ENCODE data around the gene ZNF556.
"Not testable (repeated sequence)": the region's sequence is repeated elsewhere in the genome, so short reads cannot be mapped to it uniquely, and the experiment has no call there.

The ZNF556 gene

DNA sequence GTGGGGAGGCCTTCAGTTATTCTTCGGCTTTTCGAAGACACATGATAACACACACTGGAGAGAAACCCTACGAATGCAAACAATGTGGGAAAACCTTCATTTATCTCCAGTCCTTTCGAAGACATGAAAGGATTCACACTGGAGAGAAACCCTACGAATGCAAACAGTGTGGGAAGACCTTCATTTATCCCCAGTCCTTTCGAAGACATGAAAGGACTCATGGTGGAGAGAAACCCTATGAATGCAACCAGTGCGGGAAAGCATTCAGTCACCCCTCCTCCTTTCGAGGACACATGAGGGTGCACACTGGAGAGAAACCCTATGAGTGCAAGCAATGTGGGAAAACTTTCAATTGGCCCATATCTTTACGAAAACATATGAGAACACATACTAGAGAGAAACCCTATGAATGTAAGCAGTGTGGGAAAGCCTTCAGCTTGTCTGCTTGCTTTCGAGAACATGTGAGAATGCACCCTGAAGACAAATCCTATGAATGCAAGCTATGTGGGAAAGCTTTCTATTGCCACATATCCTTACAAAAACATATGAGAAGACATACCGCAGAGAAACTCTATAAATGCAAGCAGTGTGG lies 14.0 kb upstream of the ZNF556 start:
- DNase-seq: no peak
- ATAC-seq: no peak

DNA sequence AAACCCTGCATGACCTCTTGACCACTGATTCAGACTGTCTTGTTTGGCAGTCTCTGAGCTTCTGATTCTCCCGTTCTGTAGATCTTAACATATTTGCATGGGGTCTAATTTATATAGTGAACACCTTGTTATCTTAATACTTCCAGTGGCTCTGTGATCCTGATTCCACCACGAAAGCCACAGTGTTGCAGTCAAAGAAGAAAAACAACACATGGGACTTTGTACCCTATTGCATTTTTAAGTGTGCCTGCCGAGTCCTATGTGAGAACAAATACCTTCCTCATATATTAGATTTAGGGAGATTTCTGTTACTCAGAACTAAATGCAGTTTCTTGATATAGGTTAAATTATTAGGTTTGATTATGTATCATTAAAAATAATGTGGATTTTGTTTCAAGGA lies 12.3 kb upstream of the ZNF556 start:
- ATAC-seq (no peak), DNase-seq (no peak)

DNA sequence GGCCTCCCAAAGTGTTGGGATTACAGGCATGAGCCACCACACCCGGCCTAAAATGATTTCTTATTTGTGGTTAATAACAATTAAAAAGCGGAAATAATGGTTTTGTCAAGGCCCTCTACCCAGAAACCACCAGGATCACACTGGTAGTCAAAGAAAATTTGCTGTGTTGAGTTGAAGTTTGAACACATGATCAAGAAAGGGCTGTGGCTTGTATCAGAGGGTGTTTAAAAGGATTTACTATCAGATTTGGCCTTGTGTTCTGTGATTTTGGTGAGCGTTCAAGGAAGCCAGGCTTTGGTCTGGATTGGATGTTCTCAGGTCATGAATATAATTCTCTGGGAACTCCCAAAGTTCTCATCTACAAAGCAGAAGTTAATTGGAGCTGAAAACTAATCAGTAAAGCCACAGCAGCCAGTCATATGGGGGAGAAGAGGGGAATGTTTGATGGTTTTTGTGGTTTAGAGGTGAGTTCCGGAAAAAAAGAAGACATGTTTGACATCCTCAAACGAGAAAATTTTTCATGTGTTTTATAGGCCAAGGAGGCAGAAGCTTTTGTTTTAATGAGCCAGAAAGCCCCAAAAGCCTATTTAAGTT lies 10.6 kb upstream of the ZNF556 start:
- ATAC-seq: no peak

DNA sequence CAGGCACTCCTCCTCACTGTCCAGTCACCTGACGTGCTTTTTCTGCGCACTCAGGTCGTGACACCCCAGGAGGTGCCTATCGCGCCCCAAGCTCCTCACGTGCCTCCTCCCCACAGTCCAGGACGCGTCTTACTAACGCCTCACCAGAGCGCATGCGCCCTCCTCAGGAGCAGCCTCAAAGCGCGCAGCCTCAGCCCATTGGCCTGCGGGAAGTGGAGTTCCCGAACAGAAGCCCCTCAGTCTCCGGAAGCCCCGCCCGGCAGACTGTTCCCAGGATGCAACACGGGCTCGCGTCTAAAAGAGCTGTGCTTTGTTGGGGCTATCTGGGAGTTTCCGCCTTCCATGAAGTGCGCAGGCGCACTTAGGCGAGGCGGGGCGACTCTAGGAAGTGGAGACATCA lies 8.3 kb upstream of the ZNF556 start:
- no peak for DNase-seq
- ATAC-seq: no peak

More for the DNA sequence above, 10.6 kb upstream of the ZNF556 start:
- no peak for DNase-seq

DNA sequence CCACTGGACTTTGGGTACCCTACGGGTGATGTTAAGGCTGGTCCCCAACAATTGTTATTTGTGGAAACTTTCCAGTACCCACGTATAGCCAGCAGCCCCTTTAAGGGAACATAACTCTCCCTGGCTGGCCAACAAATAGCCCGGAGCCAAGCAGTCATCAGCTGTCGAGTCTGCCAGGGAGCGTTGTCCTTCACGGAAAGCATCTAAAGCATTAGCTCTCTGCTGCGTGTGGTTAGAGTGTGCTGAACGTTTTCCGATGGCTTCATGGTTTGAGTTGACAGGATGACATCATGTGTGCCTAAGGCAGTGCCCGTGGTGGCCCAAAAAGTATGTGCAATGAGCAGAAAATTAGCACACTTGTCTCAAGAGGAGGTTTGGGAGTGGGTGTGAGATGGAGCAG lies 3.3 kb upstream of the ZNF556 start:
- DNase-seq (no peak), ATAC-seq (no peak)

DNA sequence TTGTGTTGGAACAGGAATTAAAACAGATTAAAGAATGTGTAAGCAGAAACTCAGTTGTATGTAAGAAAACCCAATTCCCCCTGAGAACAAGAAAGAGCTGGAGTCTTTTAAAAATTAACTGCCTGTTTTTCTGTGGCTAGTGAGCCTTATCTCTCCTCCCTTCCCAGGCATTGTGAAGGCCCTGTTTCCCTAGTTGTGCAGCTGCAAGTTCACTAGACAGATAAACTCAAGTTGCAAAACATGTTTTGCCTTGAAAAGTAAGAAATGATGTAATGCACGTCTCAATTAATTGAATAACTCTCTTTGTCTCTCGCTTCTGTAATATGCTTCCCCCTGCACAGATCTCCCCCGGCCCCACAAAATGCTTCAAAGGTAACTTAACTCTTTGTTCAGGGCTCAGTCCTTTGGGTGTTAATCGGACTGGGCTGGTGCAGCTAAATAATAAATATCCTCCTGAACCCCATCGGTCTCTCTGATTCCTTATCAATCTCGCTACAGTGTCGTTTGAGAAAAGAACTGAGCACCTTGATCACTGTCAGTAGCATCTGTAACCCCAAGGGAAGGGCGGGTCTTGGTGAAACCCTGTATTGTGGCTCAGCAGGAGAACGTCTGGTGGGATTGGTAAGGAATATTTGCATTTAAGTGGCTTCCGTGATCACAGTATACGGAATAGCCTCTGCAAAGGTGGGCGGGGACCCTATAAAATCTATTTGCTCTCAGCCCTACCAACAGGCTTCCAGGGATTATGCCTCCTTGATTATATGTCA lies 1.6 kb upstream of the ZNF556 start:
- no peak for DNase-seq
- ATAC-seq: no peak

DNA sequence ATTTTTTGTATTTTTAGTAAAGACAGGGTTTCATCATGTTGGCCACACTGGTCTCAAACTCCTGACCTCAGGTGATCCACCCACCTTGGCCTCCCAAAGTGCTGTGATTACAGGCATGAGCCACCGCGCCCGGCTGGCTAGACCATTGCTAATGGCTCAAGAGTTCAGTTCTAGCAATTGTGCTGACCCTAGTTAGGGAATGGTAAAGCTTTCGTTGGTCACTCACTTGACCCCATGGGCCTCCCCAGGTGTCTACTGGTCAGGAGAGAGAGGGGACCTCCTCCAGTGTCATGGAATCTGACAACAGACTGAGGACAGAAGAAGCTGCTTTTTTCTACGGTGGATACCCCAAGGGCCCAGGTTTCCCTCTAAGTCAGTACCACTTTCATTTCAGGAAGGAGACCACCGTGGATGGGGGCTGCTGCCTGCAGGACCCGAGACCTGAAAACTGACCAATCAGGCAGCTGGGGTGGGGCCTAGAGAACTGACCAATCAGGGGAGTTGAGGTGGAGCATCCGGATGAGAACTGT lies 575 bp upstream of the ZNF556 start:
- ATAC-seq: no peak
- no peak for DNase-seq

DNA sequence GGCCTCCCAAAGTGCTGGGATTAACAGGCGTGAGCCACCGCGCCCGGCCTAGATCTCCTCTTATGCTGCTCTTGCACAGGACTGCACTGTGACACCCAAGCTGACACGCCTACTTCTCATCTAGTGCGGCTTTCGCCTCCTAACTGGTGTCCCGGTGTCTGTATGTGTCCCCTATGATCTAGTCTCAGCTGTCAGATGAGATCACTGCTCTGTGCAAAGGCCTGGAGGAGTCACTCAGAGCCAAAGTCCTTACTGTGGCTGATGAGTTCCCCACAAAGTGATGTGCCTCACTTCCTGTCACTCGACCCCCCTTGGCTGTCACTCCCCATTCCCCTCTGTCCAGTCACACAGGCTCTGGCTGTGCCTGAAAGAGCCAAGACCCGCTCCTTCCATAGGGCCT lies 2.5 kb downstream of the ZNF556 start:
- DNase-seq: no peak
- peak; percentile 46 for ATAC-seq

DNA sequence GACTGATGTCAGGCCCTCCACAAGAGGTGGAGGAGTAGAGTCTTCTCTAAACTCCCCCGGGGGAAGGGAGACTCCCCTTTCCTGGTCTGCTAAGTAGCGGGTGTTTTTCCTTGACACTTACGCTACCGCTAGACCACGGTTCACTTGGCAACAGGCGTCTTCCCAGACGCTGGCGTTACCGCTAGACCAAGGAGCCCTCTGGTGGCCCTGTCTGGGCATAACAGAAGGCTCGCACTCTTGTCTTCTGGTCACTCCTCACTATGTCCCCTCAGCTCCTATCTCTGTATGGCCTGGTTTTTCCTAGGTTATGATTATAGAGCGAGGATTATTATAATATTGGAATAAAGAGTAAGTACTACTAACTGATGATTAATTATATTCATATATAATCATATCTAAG lies 5.0 kb downstream of the ZNF556 start:
- ATAC-seq: not testable (repeated sequence)

DNA sequence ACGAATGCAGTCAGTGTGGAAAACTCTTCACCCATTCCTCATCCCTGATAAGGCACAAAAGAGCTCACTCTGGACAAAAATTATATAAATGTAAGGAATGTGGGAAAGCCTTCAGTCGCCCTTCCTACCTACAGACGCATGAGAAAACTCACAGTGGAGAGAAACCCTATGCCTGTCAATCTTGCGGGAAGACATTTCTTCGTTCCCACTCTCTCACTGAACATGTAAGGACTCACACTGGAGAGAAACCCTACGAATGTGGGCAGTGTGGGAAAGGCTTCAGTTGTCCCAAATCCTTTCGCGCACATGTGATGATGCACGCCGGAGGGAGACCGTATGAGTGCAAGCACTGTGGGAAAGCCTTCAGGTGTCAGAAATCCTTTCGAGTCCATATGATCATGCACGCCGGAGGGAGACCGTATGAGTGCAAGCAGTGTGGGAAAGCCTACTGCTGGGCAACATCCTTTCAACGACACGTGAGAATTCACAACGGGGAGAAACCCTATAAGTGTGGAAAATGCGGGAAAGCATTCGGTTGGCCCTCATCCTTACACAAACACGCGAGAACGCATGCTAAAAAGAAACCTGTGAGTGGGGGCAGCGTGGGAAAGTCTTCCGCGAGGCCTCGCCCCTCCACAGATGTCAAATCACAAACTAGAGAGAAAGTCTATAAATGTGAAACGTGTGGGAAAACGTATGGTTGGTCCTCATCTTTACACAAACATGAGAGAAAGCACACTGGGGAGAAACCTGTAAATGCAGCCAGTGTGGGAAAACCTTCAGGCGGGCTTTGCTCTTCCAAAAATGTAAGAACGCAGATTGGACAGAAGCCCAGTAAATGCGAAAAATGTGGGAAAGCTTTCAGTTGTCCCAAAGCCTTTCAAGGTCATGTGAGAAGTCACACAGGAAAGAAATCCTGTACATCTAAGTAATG lies 10.5 kb downstream of the ZNF556 start:
- no peak for DNase-seq
- no peak for ATAC-seq

More for the DNA sequence above, 5.0 kb downstream of the ZNF556 start:
- DNase-seq: not testable (repeated sequence)

DNA sequence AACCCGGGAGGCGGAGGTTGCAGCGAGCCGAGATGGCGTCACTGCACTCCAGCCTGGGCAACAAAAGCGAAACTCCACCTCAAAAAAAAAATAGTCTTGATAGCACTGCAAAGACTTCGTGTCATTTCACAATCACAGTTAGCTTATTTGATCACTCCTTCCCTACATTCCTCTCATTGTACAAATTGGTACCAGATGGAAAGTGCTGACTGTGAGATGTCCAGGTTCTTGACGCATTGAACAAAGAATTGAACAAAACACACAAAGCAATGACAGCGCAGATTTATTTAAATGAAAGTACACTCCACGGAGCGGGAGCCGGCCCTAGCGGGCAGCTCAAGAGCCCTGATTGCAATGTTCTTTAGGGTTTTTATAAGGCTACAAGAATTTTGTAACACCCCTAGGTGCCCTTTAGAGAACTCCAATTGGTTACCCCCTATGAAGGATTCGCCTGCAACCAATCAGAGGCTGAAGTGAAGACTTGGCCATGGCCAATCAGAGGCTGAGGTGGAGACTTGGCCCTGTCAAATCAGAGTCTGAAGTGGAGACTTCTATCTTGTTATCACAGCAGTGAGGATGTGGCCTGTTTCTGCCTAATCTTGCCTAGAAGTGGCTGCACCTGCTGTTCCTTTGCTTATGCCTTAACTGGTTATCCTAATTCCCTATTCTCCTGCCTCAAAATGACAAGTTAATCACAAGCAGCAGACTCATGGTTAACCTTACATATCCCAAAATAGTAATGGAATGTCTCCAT lies 16.7 kb downstream of the ZNF556 start:
- no peak for DNase-seq
- no peak for ATAC-seq

DNA sequence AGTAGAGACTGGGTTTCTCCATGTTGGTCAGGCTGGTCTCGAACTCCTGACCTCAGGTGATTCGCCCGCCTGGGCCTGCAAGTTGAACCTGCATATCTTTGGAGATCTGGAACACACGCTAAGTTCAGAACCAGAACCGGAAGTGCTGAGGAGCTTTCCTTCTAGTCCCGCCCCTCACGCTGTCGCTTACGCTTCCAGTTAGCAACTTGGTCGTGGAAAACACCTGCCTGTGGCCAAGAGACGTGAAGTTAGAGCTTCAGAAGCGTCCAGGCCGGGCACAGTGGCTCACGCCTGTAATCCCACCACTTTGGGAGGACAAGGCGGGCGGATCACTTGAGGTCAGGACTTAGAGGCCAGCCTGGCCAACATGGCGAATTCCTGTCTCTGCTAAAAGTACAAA lies 18.6 kb downstream of the ZNF556 start:
- ATAC-seq (no peak), DNase-seq (no peak)

DNA sequence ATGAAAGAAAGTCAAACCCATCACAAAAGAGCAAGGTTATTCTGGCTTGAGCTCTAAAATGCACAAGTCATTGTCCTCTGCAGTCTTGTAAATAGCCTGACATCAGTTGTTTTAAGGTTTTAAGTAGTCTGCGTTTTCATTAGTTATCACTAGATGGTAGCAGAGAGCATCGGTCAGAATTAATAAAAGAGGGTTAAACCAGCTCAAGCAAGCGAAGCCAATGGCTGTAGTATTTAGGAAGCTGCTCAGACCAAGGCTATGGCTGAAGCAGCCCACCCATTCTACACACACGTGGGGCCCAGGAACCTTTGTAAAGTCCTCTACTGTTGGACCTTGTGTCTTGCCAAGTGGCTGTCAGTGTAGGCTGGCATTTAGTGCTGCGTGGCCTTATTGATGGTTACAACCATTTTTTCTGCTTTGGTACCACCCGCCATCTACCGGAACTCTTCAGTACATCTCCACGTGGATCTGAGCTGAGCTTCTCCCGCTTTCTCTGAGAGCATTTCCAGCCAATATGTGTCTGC lies 20.3 kb downstream of the ZNF556 start:
- ATAC-seq (peak; percentile 57), DNase-seq (no peak)

DNA sequence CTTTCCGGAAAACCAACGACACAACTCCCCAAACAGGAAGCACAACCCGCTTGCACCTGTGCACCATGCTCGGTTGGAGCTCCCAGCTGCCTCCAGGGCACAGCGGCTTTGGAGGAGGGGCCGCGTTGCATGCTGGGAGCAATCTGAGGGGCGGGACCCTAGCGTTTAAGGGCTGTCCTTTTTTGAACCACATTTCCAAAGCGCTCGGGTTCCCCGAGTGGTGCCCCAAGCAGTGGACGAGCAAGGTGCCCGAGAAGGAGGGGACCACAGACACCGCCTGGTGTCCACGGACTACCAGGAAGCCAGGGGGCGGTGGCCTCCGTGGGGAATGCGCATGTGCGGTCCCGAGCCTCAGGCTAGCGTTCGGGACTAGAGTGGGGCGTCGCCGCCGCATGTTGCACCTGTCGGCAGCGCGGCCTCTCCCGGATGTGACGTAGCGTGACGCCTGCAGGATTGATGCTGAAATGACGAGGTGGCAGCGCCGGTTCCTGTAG lies 21.6 kb downstream of the ZNF556 start:
- peak; percentile 50 for DNase-seq
- peak; percentile 32 for ATAC-seq

DNA sequence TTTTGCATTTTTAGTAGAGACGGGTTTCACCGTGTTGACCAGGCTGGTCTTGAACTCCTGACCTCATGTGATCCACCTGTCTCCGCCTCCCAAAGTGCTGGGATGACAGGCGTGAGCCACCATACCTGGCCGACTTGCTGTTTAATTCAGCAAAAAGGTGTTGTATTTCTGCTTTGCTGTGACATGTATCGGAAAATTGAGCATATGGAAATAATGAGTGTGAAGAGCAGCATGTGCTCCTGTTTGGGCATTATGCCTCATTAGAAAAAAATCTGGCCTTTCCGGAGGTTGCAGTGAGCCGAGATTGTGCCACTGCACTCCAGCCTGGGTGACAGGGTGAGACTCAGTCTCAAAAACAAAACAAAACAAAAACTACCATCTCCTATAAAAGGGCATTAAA lies 23.4 kb downstream of the ZNF556 start:
- not testable (repeated sequence) for DNase-seq, ATAC-seq

DNA sequence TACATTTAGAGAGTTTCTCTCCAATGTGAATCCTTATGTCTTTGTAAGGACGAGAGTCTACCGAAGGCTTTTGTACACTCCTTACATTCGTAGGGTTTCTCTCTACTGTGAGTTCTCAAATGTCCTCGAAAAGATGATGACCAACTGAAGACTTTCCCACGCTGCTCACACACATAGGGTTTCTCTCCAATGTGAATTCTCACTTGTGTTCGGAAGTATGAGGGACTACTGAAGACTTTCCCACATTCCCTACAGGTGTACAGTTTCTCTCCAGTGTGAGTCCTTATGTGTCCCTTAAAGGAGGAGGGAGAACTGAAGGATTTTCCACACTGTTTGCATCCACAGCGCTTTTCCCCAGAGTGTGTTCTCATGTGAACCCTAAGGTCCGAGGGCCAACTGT lies 29.6 kb downstream of the ZNF556 start:
- ATAC-seq (no peak), DNase-seq (no peak)

DNA sequence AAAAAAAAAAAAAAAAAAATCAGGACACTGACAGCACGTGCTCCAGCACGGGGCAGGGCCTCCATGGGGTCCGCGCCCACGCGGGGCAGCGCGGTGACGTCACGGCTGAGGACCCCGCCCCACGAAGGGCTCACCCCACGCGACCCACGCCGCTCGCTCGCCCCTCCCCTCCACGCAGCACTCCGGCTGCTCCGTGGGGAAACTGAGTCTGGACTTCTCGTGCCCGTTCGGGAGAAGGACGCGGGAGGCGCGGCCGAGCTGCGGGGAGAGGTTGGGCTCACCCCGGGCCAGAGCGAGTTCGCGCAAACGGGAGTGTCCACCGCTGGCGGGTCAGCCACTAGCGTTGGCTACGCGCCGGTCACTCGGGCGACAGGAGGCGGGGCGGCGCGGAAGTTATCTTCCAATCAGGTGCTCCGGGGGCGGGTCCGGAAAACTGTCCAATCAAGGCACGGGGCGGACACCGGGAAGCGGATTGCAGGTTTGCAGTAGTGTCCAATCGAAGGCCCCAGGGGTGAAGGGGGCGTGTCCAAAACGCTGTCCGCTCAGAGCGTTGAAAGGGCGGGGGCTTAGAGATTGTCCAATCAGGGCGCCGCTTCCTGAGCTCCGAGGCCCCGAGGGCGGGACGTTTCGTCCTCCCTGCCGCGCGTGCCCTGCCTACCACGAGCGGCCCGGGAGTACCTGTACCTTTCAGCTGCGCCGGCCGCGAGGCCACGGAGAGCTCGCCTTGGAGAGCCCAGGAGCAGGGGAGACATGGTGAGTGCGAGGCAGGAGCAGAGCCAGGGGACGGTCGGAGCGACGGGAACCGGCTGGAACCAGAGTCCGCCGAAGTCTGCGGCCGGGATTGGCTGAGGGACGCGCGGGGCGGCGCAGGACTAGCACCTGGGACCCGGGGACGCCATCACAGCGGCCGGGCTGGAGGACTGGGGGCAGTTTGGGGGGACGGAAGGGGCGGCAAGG lies 33.4 kb downstream of the ZNF556 start, which contains the start of gene ZNF57:
TSS of gene ZNF57 (plus strand) at position 633 of the 957 bp plus-strand sequence. CDS start at position 751, 118 bp downstream.
- peak; percentile 98 for ATAC-seq

DNA sequence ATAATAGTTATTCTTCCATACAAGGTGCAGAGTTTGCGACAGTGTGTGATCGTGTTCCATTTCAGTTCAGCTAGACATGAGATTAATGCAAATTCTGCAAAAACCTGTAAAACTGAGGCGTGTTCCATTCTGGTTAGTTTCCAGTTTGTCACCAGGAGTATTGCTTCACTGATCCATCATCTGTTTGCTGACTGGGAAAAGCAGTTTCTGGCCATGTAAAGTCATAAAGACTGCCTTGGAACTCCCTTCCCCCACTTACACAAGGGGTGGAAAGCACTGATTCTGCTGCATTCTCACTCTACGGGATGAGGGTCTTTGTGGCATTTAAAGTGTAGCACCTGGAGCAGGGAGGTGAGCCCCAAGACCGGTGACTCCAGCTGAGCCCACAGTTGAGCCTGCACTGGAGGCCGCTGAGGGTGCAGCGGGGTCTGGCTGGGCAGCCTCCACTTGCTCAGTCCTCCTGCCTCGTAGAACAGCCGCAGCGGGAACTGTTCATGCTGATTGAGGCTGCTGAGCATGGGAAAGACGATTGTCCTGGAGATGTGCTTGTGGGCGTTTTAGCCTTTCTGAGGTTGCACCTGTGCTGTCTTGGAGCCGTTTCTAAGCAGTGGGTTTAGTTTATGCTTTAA lies 35.6 kb downstream of the ZNF556 start:
- DNase-seq: no peak

More for the DNA sequence above, 33.4 kb downstream of the ZNF556 start, which contains the start of gene ZNF57:
- DNase-seq: peak; percentile 99

DNA sequence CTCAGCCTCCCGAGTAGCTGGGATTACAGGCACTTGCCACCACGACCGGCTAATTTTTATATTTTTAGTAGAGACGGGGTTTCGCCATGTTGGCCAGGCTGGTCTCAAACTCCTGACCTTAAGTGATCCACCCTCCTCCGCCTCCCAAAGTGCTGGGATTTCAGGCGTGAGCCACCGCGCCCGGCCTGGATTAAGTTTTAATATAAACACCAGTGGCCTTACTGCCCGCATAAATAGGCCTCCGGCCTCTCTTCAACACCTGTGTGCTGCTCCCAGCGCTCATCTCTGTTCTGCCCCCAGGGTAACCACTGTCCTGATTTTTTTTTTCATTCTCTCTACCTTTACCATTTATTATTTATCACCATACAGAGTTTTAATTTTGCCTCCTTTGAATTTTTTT lies 36.2 kb downstream of the ZNF556 start:
- not testable (repeated sequence) for ATAC-seq, DNase-seq

More for the DNA sequence above, 35.6 kb downstream of the ZNF556 start:
- ATAC-seq: no peak
